Gastroesophageal sphincter (tissue), 4 donors: Measurements from ENCODE around the gene KIAA1217. TPM values are rescaled to one million over a fixed set of nuclear protein-coding genes. Genes with fewer than 3 reads are reported as not detected.
A peak's percentile ranks its signal among the peaks of the same experiment; 100 is the strongest.

ENCODE experiments used
- ATAC-seq: fragments of 150-250 bp; one replicate; pipeline ENCODE4 v1.9.1; 2016; ENCODE audit warnings: mild to moderate bottlenecking, moderate library complexity
- H3K27ac ChIP-seq, 4 donors: fragments of 200-600 bp; sonication (generic) in 3 of 4; 1 replicate in 3 of 4; 2 replicates in 1 of 4; pipeline ENCODE4 v1.5.1; 2016 to 2019
- H3K27me3 ChIP-seq: fragments of 200-600 bp; sonication (generic); one replicate; pipeline ENCODE4 v1.5.1; 2019
- H3K36me3 ChIP-seq, 2 donors: fragments of 200-600 bp; sonication (generic); one replicate each; pipeline ENCODE4 v1.5.1; 2019; ENCODE audit warnings: control low read depth in 1 of 2
- H3K4me1 ChIP-seq, 3 donors: fragments of 200-600 bp; sonication (generic); 1 replicate in 2 of 3; 2 replicates in 1 of 3; pipeline ENCODE4 v1.5.1; 2016 to 2019; ENCODE audit warnings: control low read depth in 2 of 3
- H3K4me3 ChIP-seq, 2 donors: fragments of 200-600 bp; sonication (generic); one replicate each; pipeline ENCODE4 v1.5.1; 2019; ENCODE audit warnings: mild to moderate bottlenecking in 1 of 2, moderate library complexity in 1 of 2
- H3K9me3 ChIP-seq, 3 donors: fragments of 200-600 bp; sonication (generic); one replicate each; pipeline ENCODE4 v1.5.1; 2017 to 2019; ENCODE audit warnings: control low read depth in 2 of 3
- CTCF ChIP-seq, 4 experiments: fragments of 200-600 bp in 2 of 4; fragments of 450-650 bp in 2 of 4; sonication (generic) in 1 of 4; IDR thresholded peaks; one replicate each; pipeline ENCODE4 v1.5.1; 2017 to 2019; ENCODE audit warnings: antibody characterized with exemption in 4 of 4, mild to moderate bottlenecking in 2 of 4, moderate library complexity in 2 of 4
- EP300 ChIP-seq: sonication (generic); formaldehyde crosslinking; IDR thresholded peaks from one replicate; pipeline ENCODE4 v1.6.1; 2017; ENCODE audit warnings: antibody characterized with exemption, mild to moderate bottlenecking
- POLR2A ChIP-seq, 2 donors: fragments of 450-650 bp; IDR thresholded peaks; one replicate each; pipeline ENCODE4 v1.6.1; 2017; ENCODE audit warnings: antibody characterized with exemption in 2 of 2, mild to moderate bottlenecking in 2 of 2, moderate library complexity in 1 of 2
- POLR2AphosphoS5 ChIP-seq: sonication (generic); formaldehyde crosslinking; IDR thresholded peaks from one replicate; pipeline ENCODE4 v1.6.1; 2017; ENCODE audit warnings: antibody characterized with exemption
- WGBS, 2 donors: methylation state at CpG; one replicate each; pipeline ENCODE4 v1.1.5; 2018; ENCODE audit warnings: low coverage in 1 of 2; 5-methylcytosine and 5-hydroxymethylcytosine counted together
- total RNA-seq, 4 donors: library from RNA; depleted of rRNA; stranded (reverse); fragments of >200 nt; gene quantifications; one replicate each; pipeline ENCODE4 v1.1.0, GENCODE V29; 2016

The KIAA1217 gene
- total RNA-seq, 4 donors from 2014 or later = 9.7 to 15.3 (median 12.7) TPM

- H3K9me3 ChIP-seq = no peaks in the 10 kb centered on the region
- H3K36me3 ChIP-seq = peaks cover 0 to 20% of the 10 kb centered on the region in 2 donors
- H3K4me3 ChIP-seq = no peak overlapping the region
- 96 to 100% methylated on average over 2 of the region's 2 CpGs for WGBS, 2 donors
- peaks cover 0 to 9% (median 0%) of the 10 kb centered on the region in 3 donors for H3K4me1 ChIP-seq
- ATAC-seq = no peak
- H3K27me3 ChIP-seq = no peaks in the 10 kb centered on the region
- no peak for TF ChIP-seq EP300
- TF ChIP-seq POLR2A (IDR thresholded peaks at IDR 0.05) = no peak
- no peak for TF ChIP-seq POLR2AphosphoS5
- no peak for TF ChIP-seq CTCF (IDR thresholded peaks at IDR 0.05)
- H3K27ac ChIP-seq = no peak overlapping the region
Measured at GRCh38 chr10:24515481-24515880, 306.5 kb downstream of the KIAA1217 start.

GRCh38 chr10:24518411-24518810 is 309.5 kb downstream of the KIAA1217 start:
- H3K27ac ChIP-seq = no peak overlapping the region
- no peak for TF ChIP-seq POLR2AphosphoS5
- TF ChIP-seq POLR2A (IDR thresholded peaks at IDR 0.05) = no peak
- 57 to 77% methylated on average over 5 to 7 of the region's 7 CpGs for WGBS, 2 donors
- ATAC-seq = no peak
- H3K9me3 ChIP-seq = no peaks in the 10 kb centered on the region
- no peak overlapping the region for H3K4me3 ChIP-seq
- H3K36me3 ChIP-seq = peaks cover 0 to 25% of the 10 kb centered on the region in 2 donors
- peaks cover 0 to 9% (median 0%) of the 10 kb centered on the region in 3 donors for H3K4me1 ChIP-seq
- no peaks in the 10 kb centered on the region for H3K27me3 ChIP-seq

GRCh38 chr10:24518981-24519597 is 310.2 kb downstream of the KIAA1217 start:
- Histone ChIP-seq H3K9me3 (no peaks in the 10 kb centered on the region), H3K4me3 (no peak overlapping the region), H3K4me1 (peaks cover 0 to 9% (median 0%) of the 10 kb centered on the region in 3 donors), H3K27ac (no peak overlapping the region), H3K27me3 (no peaks in the 10 kb centered on the region), H3K36me3 (peaks cover 0 to 30% of the 10 kb centered on the region in 2 donors)
- WGBS, 2 donors = 16 to 20% methylated on average over 3 to 14 of the region's 15 CpGs
- peak; percentile 47 for ATAC-seq
- TF ChIP-seq CTCF (IDR thresholded peaks at IDR 0.05) (peak; percentile 54 to 75 (median 64)), POLR2A (IDR thresholded peaks at IDR 0.05) (no peak)

GRCh38 chr10:24519950-24520349 is 311.0 kb downstream of the KIAA1217 start:
- no peaks in the 10 kb centered on the region for H3K9me3 ChIP-seq
- H3K27me3 ChIP-seq = no peaks in the 10 kb centered on the region
- no CpG with 5 or more reads among the region's 14 CpGs for WGBS, 2 donors
- H3K27ac ChIP-seq = no peak overlapping the region
- peaks cover 0 to 9% (median 0%) of the 10 kb centered on the region in 3 donors for H3K4me1 ChIP-seq
- no peak for TF ChIP-seq POLR2AphosphoS5
- no peak for TF ChIP-seq POLR2A (IDR thresholded peaks at IDR 0.05)
- no peak for TF ChIP-seq CTCF (IDR thresholded peaks at IDR 0.05)
- TF ChIP-seq EP300 = no peak
- no peak overlapping the region for H3K4me3 ChIP-seq
- peaks cover 0 to 39% of the 10 kb centered on the region in 2 donors for H3K36me3 ChIP-seq
- no peak for ATAC-seq

GRCh38 chr10:24524314-24524713 is 315.4 kb downstream of the KIAA1217 start:
- H3K4me1 ChIP-seq = peaks cover 0 to under 1% (median 0%) of the 10 kb centered on the region in 3 donors
- ATAC-seq = no peak
- no peaks in the 10 kb centered on the region for H3K9me3 ChIP-seq
- H3K36me3 ChIP-seq = peaks cover 0 to 58% of the 10 kb centered on the region in 2 donors
- H3K27ac ChIP-seq = no peak overlapping the region
- H3K4me3 ChIP-seq = no peak overlapping the region
- no peaks in the 10 kb centered on the region for H3K27me3 ChIP-seq
- WGBS, 2 donors = 100% methylated on average over 2 of the region's 17 CpGs; no CpG with 5 or more reads in 1 of the 2 donors
- TF ChIP-seq CTCF (IDR thresholded peaks at IDR 0.05) = no peak
- TF ChIP-seq EP300 = no peak
- no peak for TF ChIP-seq POLR2AphosphoS5
- no peak for TF ChIP-seq POLR2A (IDR thresholded peaks at IDR 0.05)
